Stimulated activated naive CD4-positive, alpha-beta T cell (primary cell): ENCODE measurements around the gene PRPF6.
A peak's percentile ranks its signal among the peaks of the same experiment; 100 is the strongest.

Experiments
- DNase-seq, 6 experiments: peaks; one replicate each; lab custom pipeline; 2025; lab: John Stamatoyannopoulos, UW

Gene PRPF6

GRCh38 chr20:64077541-64077875 lies 96.6 kb downstream of the PRPF6 start:
- DNase-seq = peak in 1 of 6 experiments; percentile 49

GRCh38 chr20:64077876-64078551 lies 97.1 kb downstream of the PRPF6 start:
- peak; percentile 34 to 69 (median 58) for DNase-seq

- no peak for DNase-seq
Observed at GRCh38 chr20:64078934-64079272, 98.0 kb downstream of the PRPF6 start.

GRCh38 chr20:64079273-64080012 lies 98.5 kb downstream of the PRPF6 start, which contains the start of gene RGS19:
RGS19 (minus strand) TSS chr20:64079518; CDS start chr20:64076886, 2,632 bp downstream.
- DNase-seq = peak; percentile 45 to 71 (median 62)

GRCh38 chr20:64080013-64080812 lies 99.3 kb downstream of the PRPF6 start, which contains the start of gene OPRL1:
OPRL1 (plus strand) TSS chr20:64080082; CDS start chr20:64092721, 12,639 bp downstream.
- peak in 5 of 6 experiments; percentile 26 to 68 (median 55) for DNase-seq

- DNase-seq = peak in 1 of 6 experiments; percentile 29
Observed at GRCh38 chr20:64080813-64081623, 100.1 kb downstream of the PRPF6 start.

GRCh38 chr20:64081624-64081964 lies 100.7 kb downstream of the PRPF6 start:
- DNase-seq = no peak

- peak in 1 of 6 experiments; percentile 43 for DNase-seq
Observed at GRCh38 chr20:64082126-64082731, 101.3 kb downstream of the PRPF6 start.
